ENCODE results near the gene IRX3.

DNA sequence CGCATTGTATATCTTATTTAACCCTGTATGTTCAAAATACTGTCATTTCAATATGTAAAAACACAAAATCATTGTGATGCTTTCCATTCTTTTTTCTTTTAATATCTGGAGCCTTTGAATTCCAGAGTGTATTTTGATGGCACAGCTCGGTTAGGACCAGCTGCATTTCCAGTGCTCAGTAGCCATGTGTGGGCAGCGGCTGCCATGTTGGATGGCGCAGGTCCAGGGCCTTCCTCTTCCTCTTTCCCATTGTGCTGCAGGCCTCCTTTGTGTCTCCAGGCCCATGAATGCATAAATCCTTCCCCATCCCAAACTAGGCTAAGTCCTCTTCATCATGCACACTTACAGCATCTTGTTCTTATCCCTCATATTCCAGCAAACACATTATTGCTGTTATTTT lies 13.0 kb downstream of the IRX3 start:
- TF ChIP-seq POLR2A (IDR thresholded peaks at IDR 0.05): no peak
- TF ChIP-seq, protein P1, sequence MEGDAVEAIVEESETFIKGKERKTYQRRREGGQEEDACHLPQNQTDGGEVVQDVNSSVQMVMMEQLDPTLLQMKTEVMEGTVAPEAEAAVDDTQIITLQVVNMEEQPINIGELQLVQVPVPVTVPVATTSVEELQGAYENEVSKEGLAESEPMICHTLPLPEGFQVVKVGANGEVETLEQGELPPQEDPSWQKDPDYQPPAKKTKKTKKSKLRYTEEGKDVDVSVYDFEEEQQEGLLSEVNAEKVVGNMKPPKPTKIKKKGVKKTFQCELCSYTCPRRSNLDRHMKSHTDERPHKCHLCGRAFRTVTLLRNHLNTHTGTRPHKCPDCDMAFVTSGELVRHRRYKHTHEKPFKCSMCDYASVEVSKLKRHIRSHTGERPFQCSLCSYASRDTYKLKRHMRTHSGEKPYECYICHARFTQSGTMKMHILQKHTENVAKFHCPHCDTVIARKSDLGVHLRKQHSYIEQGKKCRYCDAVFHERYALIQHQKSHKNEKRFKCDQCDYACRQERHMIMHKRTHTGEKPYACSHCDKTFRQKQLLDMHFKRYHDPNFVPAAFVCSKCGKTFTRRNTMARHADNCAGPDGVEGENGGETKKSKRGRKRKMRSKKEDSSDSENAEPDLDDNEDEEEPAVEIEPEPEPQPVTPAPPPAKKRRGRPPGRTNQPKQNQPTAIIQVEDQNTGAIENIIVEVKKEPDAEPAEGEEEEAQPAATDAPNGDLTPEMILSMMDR (IDR thresholded peaks at IDR 0.05): no peak

Measured in lower leg skin (tissue), 3 donors.